Bronchial epithelial cell (primary cell): Measurements from ENCODE around the gene PLK3. TPM values are rescaled to one million over a fixed set of nuclear protein-coding genes. Genes with fewer than 3 reads are reported as not detected.
A peak's percentile ranks its signal among the peaks of the same experiment; 100 is the strongest.
"Not testable (repeated sequence)": the region's sequence is repeated elsewhere in the genome, so short reads cannot be mapped to it uniquely, and the experiment has no call there.

Experiments
- DNase-seq: peaks from one replicate; pipeline ENCODE4 v3.0.0-alpha.2; 2010; ENCODE audit warnings: low read depth
- FAIRE-seq: peaks from 2 replicates; lab custom pipeline; 2011; peaks lifted over from hg19 to GRCh38; lab: Jason Lieb, UNC
- H3K27me3 ChIP-seq: 2 replicates; pipeline ENCODE4 v1.5.1; 2011; ENCODE audit warnings: low read length; ENCODE audit not compliant: control insufficient read depth, insufficient read depth
- H3K36me3 ChIP-seq: 2 replicates; pipeline ENCODE4 v1.5.1; 2011; ENCODE audit warnings: low read length; ENCODE audit not compliant: control insufficient read depth, insufficient read depth
- H3K4me3 ChIP-seq: 2 replicates; pipeline ENCODE4 v1.5.1; 2011; ENCODE audit warnings: mild to moderate bottlenecking, low read depth, low read length, control low read depth
- total RNA-seq: library from RNA; depleted of rRNA; stranded (reverse); fragments of >200 nt; gene quantifications from 2 replicates; pipeline ENCODE4 v1.2.1, GENCODE V29; 2014
- TF ChIP-seq, protein P1 (sequence below): IDR thresholded peaks from 2 replicates; pipeline ENCODE4 v1.5.1; 2011; ENCODE audit warnings: mild to moderate bottlenecking, moderate library complexity, low read length, control low read depth, inconsistent platforms; ENCODE audit not compliant: insufficient read depth, severe bottlenecking

Gene PLK3
- total RNA-seq, 1 donor from 2014 or later: 19.5 TPM

GRCh38 chr1:44792736-44793502, 7.3 kb upstream of the PLK3 start:
- H3K36me3 ChIP-seq: no peaks in the 10 kb centered on the region
- DNase-seq (no peak), FAIRE-seq (no peak)
- TF ChIP-seq, protein P1, sequence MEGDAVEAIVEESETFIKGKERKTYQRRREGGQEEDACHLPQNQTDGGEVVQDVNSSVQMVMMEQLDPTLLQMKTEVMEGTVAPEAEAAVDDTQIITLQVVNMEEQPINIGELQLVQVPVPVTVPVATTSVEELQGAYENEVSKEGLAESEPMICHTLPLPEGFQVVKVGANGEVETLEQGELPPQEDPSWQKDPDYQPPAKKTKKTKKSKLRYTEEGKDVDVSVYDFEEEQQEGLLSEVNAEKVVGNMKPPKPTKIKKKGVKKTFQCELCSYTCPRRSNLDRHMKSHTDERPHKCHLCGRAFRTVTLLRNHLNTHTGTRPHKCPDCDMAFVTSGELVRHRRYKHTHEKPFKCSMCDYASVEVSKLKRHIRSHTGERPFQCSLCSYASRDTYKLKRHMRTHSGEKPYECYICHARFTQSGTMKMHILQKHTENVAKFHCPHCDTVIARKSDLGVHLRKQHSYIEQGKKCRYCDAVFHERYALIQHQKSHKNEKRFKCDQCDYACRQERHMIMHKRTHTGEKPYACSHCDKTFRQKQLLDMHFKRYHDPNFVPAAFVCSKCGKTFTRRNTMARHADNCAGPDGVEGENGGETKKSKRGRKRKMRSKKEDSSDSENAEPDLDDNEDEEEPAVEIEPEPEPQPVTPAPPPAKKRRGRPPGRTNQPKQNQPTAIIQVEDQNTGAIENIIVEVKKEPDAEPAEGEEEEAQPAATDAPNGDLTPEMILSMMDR: no peak
- no peaks in the 10 kb centered on the region for H3K27me3 ChIP-seq
- no peak overlapping the region for H3K4me3 ChIP-seq

DNA sequence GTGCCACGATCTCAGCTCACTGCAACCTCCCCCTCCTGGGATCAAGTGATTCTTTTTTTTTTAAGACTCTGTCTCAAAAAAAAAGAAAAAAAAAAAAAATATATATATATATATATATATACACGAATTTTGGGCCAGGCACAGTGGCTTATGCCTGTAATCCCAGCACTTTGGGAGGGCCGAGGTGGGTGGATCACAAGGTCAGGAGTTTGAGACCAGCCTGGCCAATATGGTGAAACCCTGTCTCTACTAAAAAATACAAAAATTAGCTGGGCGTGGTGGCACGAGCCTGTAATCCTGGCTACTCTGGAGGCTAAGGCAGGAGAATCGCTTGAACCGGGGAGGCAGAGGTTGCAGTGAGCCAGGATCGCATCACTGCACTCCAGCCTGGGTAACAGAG, 2.3 kb upstream of the PLK3 start:
- not testable (repeated sequence) for DNase-seq, H3K27me3 ChIP-seq, H3K36me3 ChIP-seq, FAIRE-seq, H3K4me3 ChIP-seq

- no peak for FAIRE-seq
- peaks cover 15% of the 10 kb centered on the region for H3K36me3 ChIP-seq
- no peak for DNase-seq
- TF ChIP-seq, protein P1: no peak
- H3K4me3 ChIP-seq: no peak overlapping the region
- no peaks in the 10 kb centered on the region for H3K27me3 ChIP-seq
These were observed 1.5 kb upstream of the PLK3 start for GRCh38 chr1:44798481-44799365.

DNA sequence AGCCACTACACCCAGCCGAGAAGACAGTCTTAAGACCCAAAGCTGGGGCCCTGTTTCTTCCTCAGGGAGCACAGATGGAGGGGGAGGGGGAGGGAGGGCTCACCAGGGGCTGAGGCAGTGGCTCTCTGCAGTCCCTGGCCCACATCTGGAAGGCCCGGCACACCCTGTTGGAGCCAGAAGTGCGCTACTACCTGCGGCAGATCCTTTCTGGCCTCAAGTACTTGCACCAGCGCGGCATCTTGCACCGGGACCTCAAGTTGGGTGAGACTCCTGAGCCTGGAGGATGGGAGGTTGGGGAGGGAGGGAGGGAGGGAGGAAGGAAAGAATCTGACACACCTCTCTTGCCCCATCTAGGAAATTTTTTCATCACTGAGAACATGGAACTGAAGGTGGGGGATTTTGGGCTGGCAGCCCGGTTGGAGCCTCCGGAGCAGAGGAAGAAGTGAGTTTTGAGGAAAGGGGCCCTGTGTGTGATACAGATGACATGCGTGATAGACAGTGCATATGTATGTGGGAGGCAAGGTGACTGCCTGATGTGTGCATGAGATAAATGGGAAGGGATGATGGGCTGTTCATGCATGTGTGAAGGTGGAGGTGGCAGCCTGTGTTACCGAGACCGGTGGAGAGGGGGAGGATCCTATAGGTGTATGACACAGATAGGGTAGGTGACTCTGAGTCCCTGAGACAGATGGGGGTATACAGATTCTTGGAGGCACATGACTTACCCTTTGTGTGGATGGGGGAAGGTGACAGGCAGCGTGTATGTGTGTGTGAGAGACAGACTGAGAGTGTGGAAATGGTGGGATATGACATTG, 1.5 kb downstream of the PLK3 start:
- TF ChIP-seq, protein P1: no peak
- Histone ChIP-seq H3K4me3 (peak overlapping the region; percentile 85), H3K27me3 (no peaks in the 10 kb centered on the region), H3K36me3 (peaks cover 33% of the 10 kb centered on the region)
- FAIRE-seq (peak; percentile 80), DNase-seq (peak; percentile 49)

DNA sequence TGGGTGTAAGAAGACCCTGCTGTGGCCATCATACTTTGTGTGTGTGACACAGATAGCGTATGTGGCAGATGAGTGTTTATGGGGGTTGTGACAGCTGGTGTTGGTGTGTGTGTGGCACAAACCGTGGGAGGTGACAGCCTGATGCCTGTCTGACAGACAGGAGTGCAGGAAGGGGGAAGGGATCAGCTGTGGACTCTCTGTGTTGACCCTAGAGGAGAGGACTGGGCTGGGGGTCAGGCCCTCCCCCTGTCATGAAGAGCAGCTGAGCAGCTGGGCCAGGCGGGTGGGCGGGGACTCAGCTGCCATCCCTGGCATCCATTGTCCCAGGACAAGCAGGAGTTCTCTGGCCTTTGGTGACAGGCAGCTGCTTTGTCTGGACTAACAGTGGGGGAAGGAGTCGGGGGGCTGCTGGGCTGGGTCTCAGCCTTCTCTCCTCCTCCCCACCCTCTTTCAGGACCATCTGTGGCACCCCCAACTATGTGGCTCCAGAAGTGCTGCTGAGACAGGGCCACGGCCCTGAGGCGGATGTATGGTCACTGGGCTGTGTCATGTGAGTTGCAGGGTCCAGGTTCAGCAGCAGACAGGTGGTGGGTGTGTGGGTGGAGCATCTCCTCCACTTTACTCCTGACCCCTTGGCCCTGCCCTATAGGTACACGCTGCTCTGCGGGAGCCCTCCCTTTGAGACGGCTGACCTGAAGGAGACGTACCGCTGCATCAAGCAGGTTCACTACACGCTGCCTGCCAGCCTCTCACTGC, 2.3 kb downstream of the PLK3 start:
- Histone ChIP-seq H3K36me3 (peaks cover 33% of the 10 kb centered on the region), H3K27me3 (no peaks in the 10 kb centered on the region), H3K4me3 (peak overlapping the region; percentile 85)
- TF ChIP-seq, protein P1: no peak
- no peak for DNase-seq
- no peak for FAIRE-seq
